Measurements from ENCODE around the gene ITPR2.
"Not testable (repeated sequence)": the region's sequence is repeated elsewhere in the genome, so short reads cannot be mapped to it uniquely, and the experiment has no call there.

The ITPR2 gene

DNA sequence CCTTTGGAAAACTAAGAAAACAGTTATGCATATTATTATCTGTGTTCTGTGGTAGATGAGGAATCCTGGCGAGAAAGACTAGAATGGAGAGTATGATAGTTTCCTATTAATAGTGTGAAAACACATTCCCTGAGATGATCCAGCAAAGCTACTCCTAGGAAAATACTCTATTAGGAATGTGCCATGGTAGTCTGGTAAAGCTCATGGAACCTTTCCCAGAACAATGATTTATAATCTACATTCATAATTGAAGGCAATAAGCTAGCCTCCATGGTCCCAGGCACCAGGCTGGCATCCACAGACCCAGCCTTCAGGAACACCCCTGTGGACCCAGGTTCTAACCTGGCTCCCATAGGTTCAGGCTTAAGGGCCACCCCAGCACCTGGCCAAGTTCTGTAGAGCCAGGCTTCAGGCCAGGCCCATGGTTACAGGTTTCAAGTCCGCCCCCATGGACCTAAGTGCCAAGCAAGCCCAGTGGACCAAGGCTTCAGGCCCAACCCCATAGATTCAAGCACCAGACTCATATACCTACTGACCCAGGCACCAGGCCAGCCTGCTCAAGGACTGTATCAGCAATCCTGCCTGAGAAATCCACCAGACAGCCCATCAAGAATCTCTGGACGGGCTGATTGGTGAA, 72.2 kb downstream of the ITPR2 start:
- no peak for TF ChIP-seq POLR2A (IDR thresholded peaks at IDR 0.05; ENCODE audit: low read depth, low read length)
- no peak for TF ChIP-seq TAF1 (IDR thresholded peaks at IDR 0.05; ENCODE audit: borderline replicate concordance, low read depth, low read length)
- TF ChIP-seq POLR2AphosphoS5 (IDR thresholded peaks at IDR 0.05; ENCODE audit: low read depth, low read length), result no peak
- FAIRE-seq (no peak), DNase-seq (ENCODE audit: insufficient read length) (no peak)

DNA sequence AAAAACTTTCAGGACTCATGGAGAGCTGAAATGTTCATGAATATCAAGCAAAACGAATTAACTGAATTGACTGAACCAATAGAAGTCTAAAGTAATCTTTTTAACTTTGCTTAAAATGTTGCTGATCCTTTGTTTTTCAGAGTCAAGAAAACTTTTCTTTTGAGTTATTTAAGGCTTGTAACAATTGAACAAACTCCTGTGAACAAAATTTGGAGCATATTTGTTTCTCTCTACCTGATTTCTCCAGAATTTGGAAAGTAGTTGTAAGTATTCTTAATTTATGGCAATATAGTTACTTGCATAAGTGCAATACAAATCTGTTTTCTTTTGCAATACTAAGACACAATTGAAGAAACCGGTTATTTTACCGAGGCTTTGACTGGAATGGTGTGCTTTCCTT, 77.6 kb downstream of the ITPR2 start:
- FAIRE-seq, result not testable (repeated sequence)

DNA sequence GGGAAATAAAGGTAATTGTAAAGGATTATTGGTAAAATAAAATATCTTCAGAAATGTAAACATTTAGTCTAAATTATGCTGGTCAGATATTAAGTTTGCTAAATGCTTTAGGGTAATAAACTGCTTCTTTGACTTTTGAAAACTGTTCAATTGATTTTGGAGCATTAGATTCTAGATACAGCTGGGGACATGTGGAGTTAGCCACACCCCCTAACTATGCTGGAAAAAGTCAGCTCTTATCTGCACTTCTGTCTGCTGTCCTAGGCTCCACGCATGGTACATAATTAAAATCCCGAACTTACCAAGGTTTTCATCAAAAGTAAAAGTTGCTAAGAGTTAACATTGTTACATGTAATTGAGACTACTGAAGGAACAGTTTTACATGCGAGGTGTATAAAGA, 78.8 kb downstream of the ITPR2 start:
- FAIRE-seq (no peak), DNase-seq (ENCODE audit: insufficient read length) (no peak)
- TF ChIP-seq POLR2AphosphoS5 (IDR thresholded peaks at IDR 0.05; ENCODE audit: low read depth, low read length) (no peak), POLR2A (IDR thresholded peaks at IDR 0.05; ENCODE audit: low read depth, low read length) (no peak), TAF1 (IDR thresholded peaks at IDR 0.05; ENCODE audit: borderline replicate concordance, low read depth, low read length) (no peak)

More for the DNA sequence above, 77.6 kb downstream of the ITPR2 start:
- DNase-seq (ENCODE audit: insufficient read length), result not testable (repeated sequence)

DNA sequence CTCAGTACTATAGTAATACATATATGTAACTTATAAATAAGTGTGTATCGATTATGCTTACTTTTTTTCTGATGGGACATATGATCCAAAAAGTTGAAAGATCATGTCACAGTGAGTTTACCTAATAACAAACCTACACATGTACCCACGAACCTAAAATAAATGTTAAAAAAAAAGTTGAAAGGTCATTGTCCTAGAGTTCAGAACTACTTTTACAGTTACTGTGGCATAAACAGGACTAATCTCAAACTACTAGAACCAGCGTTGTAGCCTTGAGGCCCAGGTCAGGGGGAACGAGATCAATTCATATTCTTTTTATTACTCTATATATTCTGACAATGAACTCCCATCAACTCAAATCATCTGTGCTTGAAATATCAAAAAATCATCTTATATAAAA, 81.8 kb downstream of the ITPR2 start:
- TF ChIP-seq POLR2AphosphoS5 (IDR thresholded peaks at IDR 0.05; ENCODE audit: low read depth, low read length), result no peak
- TF ChIP-seq TAF1 (IDR thresholded peaks at IDR 0.05; ENCODE audit: borderline replicate concordance, low read depth, low read length), result no peak
- FAIRE-seq (no peak), DNase-seq (ENCODE audit: insufficient read length) (no peak)

DNA sequence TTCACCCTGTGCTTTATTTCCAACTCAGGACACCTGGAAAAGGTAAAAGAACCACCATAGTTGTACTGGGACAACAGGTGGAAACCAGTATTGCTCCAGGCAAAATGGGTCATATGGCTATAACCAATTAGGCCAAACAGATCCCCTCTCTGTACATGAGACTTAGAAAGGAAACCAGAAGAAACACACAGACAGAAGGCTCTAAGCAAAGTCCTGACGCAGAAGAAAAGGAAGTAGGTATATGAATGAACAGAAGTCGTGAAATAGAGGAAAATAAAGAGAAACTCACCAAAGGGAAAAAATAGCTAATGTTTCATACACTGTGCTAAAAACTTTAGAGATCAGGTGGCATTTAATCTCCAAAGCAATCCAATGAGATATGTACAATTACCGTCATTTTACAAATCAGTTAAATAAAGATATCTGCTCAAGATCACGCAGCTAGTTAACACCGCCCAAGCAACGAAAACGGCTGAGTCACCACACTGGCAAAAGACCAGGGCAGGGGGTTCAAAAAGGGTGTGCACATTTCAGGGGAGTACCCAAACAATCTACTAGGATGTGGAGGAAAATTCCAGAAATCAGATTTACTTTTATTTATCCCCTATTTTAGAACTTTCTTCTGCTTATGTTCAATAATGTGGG, 82.3 kb downstream of the ITPR2 start:
- no peak for TF ChIP-seq POLR2A (IDR thresholded peaks at IDR 0.05; ENCODE audit: low read depth, low read length)
- no peak for TF ChIP-seq POLR2AphosphoS5 (IDR thresholded peaks at IDR 0.05; ENCODE audit: low read depth, low read length)
- no peak for TF ChIP-seq TAF1 (IDR thresholded peaks at IDR 0.05; ENCODE audit: borderline replicate concordance, low read depth, low read length)
- no peak for FAIRE-seq
- DNase-seq (ENCODE audit: insufficient read length), result no peak

DNA sequence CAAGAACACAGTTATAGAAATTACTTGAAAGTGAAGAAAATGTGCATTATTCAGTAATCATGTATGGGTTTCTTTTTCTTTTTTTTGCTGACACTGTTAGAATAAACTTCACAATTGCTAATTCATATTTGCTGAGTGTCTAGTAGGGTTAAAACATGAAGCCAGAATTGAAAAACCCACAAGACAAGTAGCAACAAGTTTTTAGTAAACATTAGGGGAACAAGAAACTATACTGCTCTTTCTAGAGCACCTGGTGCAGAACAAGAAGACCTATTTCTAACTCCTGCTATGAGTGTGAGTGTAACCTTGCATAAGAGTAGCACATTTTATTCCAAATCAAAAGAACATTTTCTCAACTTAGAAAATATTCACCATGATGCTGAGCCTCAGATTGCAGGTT, 83.2 kb downstream of the ITPR2 start:
- no peak for FAIRE-seq
- DNase-seq (ENCODE audit: insufficient read length), result no peak
- no peak for TF ChIP-seq TAF1 (IDR thresholded peaks at IDR 0.05; ENCODE audit: borderline replicate concordance, low read depth, low read length)
- no peak for TF ChIP-seq POLR2AphosphoS5 (IDR thresholded peaks at IDR 0.05; ENCODE audit: low read depth, low read length)

DNA sequence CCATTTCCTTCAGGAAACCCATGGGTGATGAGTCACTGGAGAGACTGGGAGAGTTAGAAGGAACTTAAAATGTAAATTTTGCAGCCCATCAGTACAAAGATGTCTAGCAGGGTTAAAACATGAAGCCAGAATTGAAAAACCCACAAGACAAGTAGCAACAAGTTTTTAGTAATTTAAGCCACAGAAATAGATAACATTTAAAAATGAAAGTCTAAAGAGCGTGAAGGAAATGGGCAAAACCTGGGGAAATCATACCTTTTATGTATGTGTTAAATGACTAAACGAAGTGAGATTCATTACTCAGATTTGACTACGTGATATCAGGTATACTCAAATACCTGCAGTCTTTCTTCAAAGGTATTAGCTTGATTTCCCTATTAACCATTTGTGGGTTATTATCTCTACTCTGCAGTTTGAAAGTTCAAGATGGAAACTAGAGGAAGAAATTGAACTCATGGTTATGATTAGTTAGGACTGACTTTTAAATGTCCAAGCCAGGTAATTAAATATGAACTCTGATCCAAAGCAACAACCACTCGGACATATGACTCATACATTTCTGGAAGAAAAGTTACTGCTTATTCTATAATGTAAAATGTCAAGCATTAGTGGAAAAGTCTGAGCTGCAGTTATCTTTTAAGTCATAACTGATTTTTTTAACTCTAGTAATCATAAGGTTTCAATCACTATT, 84.1 kb downstream of the ITPR2 start:
- FAIRE-seq, result peak; percentile 97
- no peak for TF ChIP-seq POLR2AphosphoS5 (IDR thresholded peaks at IDR 0.05; ENCODE audit: low read depth, low read length)
- TF ChIP-seq TAF1 (IDR thresholded peaks at IDR 0.05; ENCODE audit: borderline replicate concordance, low read depth, low read length), result no peak
- no peak for TF ChIP-seq POLR2A (IDR thresholded peaks at IDR 0.05; ENCODE audit: low read depth, low read length)
- no peak for DNase-seq (ENCODE audit: insufficient read length)

DNA sequence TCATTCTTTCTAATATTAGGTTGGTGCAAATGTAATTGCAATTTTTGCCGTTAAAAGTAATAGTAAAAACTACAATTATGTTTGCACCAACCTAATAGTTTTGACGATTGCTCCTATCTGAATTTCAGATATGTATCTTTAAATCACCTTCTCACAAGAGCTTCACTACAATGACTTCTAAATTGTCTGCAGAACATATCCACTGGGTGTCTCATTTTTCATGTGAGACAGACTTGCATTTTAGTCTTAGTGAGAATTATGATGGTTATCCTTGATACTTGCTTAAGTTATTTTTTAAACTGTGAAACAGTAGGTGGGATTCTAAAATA, 84.6 kb downstream of the ITPR2 start:
- FAIRE-seq (no peak), DNase-seq (ENCODE audit: insufficient read length) (no peak)

DNA sequence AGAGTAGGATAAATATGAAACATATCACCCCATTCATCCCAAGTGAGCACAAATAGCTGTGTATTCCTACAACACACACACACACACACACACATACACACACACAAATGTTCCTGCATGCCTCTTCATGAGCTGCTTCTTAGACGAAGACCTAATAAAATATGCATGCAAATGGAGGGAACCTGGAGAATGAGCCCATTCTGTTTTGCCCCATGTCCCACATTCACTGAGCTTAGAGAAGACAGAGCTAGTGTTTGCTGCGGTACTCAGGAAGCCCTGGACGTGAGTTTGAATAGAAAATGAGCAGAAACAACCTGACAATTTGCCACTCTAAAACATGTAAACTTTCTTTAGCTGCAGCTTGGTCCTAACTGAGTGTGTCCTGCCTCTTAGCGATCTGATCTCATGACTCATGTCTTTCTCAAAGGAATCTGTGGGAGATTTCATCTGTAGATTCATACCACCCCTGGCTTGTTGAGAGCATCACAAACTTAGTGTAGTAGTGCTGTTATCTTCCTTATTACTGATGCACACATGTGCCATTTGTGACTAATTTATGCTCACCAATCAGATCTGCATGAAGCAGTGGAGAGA, 86.8 kb downstream of the ITPR2 start:
- DNase-seq (ENCODE audit: insufficient read length) (no peak), FAIRE-seq (peak; percentile 80)
- TF ChIP-seq POLR2AphosphoS5 (IDR thresholded peaks at IDR 0.05; ENCODE audit: low read depth, low read length) (no peak), POLR2A (IDR thresholded peaks at IDR 0.05; ENCODE audit: low read depth, low read length) (no peak), TAF1 (IDR thresholded peaks at IDR 0.05; ENCODE audit: borderline replicate concordance, low read depth, low read length) (no peak)

More for the DNA sequence above, 84.6 kb downstream of the ITPR2 start:
- TF ChIP-seq POLR2A (IDR thresholded peaks at IDR 0.05; ENCODE audit: low read depth, low read length) (no peak), TAF1 (IDR thresholded peaks at IDR 0.05; ENCODE audit: borderline replicate concordance, low read depth, low read length) (no peak), POLR2AphosphoS5 (IDR thresholded peaks at IDR 0.05; ENCODE audit: low read depth, low read length) (no peak)

DNA sequence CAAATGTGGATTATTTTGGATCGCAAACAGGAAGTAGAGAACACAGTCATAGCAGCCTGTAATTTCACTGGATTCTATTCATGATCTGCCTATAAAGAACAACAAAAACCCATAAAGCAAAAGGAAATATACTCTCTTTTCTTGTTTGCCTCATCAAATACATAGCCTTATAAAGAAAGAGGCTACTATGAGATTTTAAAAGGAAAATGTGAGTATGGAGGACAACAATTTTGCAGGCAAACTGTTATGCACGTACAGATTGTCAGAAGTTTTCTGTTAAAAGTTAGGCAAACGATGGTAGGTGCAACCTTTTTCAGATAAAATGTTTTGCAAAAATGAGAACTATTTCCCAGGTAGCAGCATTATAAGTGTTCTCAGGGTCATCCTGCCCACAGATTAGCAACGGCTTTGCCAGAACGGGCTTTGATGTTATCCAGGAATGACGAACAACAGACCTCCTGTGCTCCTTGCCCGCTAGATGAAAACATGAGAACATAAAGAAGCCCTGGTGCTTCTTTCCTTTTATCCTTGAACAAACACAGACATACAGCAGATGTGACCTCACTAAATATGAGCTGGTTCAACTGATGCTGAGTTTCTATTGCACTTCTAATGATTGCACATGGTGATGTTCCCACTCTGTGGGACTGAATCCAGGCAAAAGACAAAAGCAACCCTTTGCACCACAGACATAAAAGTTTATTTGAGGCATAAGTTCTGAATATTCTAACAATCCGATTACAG, 88.1 kb downstream of the ITPR2 start:
- TF ChIP-seq POLR2AphosphoS5 (IDR thresholded peaks at IDR 0.05; ENCODE audit: low read depth, low read length) (no peak), TAF1 (IDR thresholded peaks at IDR 0.05; ENCODE audit: borderline replicate concordance, low read depth, low read length) (no peak), POLR2A (IDR thresholded peaks at IDR 0.05; ENCODE audit: low read depth, low read length) (no peak)
- DNase-seq (ENCODE audit: insufficient read length) (no peak), FAIRE-seq (peak; percentile 48)

DNA sequence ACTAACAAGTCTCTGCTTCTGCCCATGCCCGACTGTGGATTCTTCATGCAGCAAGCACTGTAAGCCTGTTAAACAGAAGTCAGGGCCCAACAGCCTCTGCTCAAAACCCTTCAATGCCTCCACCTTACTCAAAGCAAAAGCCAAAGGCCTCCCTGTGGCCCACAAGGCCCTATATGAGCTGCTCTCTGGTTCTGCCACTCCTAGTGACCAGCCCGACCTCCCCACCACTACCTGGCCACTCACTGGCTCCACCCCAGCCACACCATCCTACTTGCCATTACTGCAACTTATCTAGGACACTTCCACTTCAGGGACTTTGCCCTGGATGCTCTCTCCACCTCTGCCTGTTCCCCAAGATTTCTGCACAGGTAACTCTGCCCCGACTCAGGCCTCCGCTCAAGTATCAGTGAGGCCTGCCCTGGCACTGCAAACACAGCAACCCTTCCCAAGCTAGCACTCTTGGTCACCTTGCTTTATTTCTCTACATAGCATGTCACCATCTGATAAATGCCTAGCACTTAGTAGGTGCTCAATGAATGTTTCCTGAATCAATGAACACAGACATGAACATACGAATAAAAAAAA, 88.9 kb downstream of the ITPR2 start:
- FAIRE-seq (peak; percentile 38), DNase-seq (ENCODE audit: insufficient read length) (no peak)
- no peak for TF ChIP-seq TAF1 (IDR thresholded peaks at IDR 0.05; ENCODE audit: borderline replicate concordance, low read depth, low read length)

Measured in GM12892 (cell line).